ENCODE results near the gene TDRD12. TPM values are rescaled to one million over a fixed set of nuclear protein-coding genes. Genes with fewer than 3 reads are reported as not detected.
"Not testable (repeated sequence)": the region's sequence is repeated elsewhere in the genome, so short reads cannot be mapped to it uniquely, and the experiment has no call there.

Gene TDRD12
- polyA plus RNA-seq, 10 donors, result 0.10 to 1.3 (median 0.32) TPM

DNA sequence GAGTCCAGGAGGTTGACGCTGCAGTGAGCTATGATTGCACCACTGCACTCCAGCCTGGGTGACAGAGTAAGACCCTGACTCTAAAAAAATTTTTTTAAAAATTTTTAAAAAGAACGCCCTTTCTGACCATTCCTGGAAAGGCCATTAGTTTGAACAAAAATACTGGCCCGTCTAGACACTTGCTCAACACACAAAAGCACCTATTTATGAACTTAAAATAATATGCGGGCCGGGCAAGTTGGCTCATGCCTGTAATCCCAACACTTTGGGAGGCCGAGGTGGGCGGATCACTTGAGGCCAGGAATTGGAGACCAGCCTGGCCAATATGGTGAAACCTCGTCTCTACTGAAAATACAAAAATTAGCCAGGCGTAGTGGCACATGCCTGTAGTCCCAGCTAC, 147.9 kb downstream of the TDRD12 start:
- DNase-seq, result not testable (repeated sequence)

DNA sequence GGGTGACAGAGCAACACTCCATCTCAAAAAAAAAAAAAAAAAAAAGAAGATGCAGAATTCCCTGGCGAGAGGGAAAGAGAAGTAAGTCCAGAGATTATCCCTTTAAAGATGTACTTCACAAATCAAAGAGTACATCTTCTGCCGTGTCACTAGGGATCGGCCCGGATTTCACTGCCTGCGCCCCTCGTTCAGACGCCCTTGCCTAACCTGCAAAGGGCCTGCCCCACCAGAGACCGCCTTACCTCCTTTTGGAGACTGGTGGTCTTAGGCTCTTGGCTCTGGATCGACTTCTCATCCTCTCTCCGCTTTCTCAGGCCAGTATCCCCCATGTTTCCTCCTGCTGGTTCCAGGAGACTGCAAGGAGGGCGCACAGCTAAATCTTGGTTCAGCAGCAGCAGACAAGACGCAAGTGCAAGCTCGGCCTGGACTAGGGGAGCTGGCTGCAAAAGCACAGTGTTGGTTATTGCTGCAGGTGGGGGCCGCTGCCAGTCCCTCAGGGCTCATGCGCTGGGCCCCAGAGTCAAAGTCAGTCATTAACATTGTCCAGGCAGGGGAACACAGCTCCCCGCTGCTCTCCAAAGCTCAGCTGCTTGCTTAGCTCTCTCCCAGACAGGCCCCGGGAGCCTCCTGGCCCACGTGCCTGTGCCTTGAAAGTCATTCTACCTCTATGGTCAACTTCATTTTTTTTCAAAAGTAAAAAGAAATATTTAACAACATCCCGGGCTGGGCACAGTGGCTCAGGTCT, 148.8 kb downstream of the TDRD12 start:
- no peak for DNase-seq

DNA sequence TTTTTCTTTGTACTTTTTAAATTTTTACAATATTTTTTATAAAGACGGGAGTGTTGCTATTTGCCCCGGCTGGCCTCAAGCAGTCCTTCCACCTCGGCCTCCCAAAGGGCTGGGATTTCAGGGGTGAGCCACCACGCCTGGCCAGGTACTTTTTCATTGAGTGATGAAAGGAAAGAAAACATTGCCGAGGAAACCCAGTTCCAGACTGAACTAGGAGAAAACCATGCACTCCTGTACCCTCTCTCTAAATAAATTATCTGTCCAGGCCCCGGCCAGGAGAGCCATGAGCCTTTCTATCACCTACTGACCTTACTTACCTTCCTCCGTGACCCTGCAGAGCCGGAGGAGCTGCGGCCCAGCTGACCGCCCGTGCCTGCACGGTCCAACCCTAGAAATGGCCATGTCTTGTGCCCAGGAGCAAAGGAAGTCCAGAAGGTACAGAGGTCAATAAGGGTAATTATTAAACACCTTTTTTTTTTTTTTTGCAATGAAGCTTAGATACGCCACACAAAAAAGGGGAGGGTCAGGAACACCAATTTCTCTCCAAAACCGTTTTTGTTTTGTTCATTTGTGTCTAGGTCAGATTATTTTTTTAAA, 149.9 kb downstream of the TDRD12 start, which contains the start of gene SLC7A9:
SLC7A9 (minus strand) TSS at position 399 of the 597 bp plus-strand sequence. CDS start 1,233 bp downstream, outside the sequence.
- DNase-seq, result no peak

DNA sequence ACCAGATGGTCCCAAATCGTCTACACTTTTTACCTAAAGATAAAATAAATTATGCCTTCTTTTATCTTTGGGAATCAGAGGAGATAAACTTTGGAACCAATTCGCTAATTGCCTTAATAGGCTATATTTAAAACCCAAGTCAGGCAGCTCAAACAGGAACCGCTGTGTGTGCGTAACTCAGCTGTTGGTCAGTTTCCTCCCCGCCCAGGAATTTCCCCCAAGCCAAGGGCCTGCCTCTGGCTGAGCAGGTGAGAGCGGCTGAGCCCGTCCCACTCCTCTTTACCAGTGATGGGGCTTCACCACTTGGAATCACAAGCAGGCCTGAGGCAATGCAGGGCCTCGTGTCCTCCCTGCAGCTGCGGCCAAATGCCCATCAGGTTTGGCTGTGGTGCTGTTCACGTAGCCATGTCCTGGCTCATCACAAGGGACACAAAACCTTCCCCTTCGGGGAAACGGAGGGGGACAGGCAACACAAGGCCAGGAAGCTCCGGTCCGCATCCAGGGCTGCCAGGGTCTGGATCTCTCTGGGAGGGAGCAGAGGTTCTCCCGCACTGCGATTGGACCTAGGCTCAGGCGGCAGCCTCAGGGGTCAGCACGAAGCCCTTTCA, 150.5 kb downstream of the TDRD12 start:
- no peak for DNase-seq

DNA sequence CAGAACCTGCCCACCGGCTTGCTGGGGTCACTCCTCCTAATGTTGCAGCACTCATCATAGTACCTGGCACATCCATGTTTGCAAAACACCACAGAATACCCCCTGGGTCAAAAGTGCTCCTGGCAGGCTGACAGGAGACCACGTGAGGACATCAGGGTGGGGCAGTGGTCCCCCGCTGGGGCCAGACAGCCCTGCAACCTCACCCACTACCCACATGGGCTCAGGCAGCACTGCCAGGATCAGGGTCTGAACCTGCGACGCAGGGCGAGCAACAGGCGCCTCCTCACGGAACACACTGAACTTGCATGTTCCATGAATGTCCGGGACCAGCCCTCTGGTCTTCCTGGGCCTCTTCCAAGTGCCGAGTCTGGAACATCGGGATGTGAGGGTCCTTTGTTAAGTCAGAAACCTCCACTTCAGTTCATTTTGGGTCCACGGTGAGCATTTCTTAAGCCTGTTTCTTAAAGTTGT, 151.4 kb downstream of the TDRD12 start:
- no peak for DNase-seq

DNA sequence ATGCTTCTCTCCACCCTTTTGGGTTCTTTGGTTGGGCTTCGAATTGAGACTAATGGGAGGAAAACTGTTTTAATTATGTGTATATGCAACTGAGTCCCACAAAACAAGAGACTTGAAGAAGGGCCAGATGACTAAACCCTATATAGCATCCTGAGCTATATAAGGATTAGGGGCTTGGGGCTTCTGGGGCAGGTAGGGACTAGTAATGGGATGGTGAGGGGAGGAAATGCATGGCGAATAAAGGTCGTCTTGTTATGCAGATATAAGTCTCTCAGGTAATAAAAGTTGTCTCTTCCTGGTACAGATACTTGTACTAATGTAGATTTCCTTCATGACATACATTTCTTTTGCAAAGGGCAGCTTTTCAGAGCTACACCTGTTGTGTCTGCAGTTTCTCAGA, 152.8 kb downstream of the TDRD12 start:
- no peak for DNase-seq

DNA sequence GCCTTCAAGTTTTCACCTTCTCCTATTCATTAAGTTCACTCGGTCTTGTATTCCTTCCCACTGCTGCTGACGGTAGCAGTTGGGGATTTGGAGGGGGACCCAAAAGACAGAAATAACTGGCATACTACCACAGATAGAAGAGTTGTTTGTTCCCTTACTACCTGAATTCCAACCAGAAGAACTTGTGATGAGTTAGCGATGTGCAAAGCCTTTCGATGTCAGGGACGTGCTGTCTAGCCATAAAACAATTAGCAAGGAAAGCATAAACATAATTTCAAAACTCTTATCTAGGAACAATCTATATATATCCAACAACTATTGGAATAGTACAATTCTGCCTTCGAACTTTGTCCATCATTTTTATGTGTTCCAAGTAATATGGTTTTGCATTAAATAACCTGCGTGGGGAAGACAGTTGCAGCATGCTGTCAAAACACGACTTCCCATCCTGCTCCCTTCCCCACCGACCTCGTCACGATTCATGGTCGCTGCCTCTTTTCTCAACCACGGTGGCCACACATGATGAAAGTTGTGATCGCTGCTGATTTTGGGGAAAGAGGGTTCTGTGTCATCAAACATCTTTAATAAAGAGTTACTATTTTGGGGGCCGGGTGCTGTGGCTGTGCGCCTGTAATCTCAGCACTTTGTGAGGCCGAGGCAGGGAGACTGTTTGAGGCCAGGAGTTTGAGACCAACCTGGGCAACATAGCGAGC, 153.8 kb downstream of the TDRD12 start:
- DNase-seq, result no peak

DNA sequence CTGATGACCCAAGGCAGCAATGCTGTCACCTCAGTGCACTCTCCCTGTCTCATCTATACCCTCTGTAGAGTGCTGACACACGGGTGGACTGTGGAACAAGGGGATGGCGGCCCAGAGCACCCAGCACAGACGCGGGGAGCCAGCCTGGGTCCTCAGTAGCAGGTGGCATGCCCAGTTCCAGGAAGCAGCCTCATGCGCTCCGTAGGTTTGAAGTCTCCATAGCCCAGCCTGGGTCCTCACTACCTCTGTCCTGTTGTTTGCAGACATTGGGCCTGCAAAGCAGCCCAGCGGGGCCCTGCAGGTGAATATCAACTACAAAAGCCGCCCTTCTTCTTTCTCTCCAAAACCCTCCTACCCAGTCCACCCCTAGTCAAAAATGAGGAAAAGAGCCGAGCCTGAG, 155.0 kb downstream of the TDRD12 start:
- no peak for DNase-seq

DNA sequence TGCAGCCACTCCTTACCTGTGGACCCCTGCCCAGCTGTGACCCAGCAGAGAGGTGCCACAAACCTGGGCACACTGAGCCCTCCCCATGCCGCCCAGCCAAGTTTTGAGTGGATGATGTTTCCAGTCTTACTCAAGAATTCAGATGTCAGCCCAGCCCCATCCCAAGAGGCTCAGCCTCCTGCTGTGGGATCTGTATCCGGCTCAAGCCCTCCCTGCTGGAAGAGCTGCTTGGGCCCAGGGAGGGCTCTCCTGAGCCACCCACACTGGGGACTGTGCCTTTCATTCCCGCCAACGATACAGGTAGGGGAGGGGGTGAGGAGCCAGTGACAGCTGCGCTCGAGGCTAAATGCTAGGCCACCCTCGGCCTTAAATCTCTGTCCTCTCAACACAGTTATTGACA, 155.9 kb downstream of the TDRD12 start:
- no peak for DNase-seq

DNA sequence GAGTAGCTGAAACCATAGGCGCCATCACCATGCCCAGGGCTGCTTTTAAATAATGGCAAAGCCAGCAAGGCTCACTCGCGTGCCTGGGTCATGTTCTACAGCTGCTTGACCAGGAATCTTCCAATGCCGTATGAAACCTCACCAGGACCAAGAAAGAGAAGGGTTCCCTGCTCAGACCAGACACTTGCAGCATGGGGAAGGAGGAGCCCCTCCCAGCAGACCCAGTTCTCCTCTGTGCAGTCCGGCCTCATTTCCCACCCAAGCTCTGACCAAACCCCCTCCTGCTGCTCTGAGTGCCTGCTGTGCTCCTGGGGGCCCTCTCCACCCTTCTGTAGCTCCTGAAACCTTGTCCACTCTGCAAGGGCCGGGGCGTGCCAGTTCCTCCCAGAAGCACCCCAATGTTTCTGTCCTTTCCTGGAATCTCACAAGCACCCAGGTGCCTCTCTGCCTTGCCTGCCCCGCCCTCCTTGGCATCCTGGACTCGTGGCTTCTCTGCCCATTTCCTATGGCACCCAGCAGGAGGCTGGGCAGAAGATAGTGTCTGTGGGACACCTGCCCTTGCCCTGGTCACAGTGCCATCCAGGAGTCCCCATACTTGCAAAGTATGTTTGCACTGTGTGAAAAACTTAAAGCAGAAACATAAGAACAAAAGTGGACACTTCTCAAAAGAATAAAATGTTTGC, 156.8 kb downstream of the TDRD12 start:
- no peak for DNase-seq

DNA sequence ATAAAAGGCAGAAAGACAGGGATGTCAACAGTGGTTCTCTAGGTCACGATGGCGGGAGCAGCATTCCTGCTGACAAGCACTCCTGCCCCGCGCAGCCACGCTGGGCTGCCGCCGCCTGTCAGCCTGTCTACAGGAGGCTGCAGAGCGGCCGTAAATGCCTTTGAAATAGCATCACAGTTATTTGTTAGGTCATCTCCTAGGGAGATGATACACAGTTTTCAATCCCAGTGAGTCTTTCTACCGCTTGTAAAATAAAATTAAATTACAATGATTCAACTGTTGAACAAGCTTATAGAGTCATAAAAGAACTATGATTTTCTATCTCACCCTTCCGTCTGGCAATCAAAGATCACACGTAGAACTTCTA, 157.3 kb downstream of the TDRD12 start:
- DNase-seq, result peak in 2 of 3 donors; percentile 7 to 17

Other genes starting within 250 kb of the TDRD12 start
- gene PDCD5, start 138.6 kb upstream of the TDRD12 start, polyA plus RNA-seq (ENCODE audit: insufficient read length in 10 of 10), result 100 to 1,000 TPM; 115 to 144 (median 130) TPM
- gene ANKRD27, start 44.6 kb upstream of the TDRD12 start, polyA plus RNA-seq (ENCODE audit: insufficient read length in 10 of 10), result 10 to 100 TPM in 8 of 10 donors, 1 to 10 TPM in 2; 9.3 to 15.4 (median 12.0) TPM
- gene RGS9BP, start 43.9 kb upstream of the TDRD12 start, polyA plus RNA-seq (ENCODE audit: insufficient read length in 10 of 10), result under 1 TPM in 8 of 10 donors, not detected in 2; 0.08 to 0.99 (median 0.18) TPM
- gene NUDT19, start 27.9 kb upstream of the TDRD12 start, polyA plus RNA-seq (ENCODE audit: insufficient read length in 10 of 10), result 10 to 100 TPM in 1 of 10 donors, 1 to 10 TPM in 9; 6.2 to 10.6 (median 8.1) TPM
- under 1 TPM; 0.12 to 0.72 (median 0.60) TPM for gene SLC7A9, start 150.0 kb downstream of the TDRD12 start, polyA plus RNA-seq (ENCODE audit: insufficient read length in 10 of 10)